ENCODE data around the gene ATP6V1C2.
"Not testable (repeated sequence)": the region's sequence is repeated elsewhere in the genome, so short reads cannot be mapped to it uniquely, and the experiment has no call there.

ATP6V1C2 gene

GRCh38 chr2:10818305-10818704 is 96.9 kb downstream of the ATP6V1C2 start:
- FAIRE-seq, result not testable (repeated sequence)

- no peak for FAIRE-seq
Observed at GRCh38 chr2:10818984-10819383, 97.6 kb downstream of the ATP6V1C2 start.

GRCh38 chr2:10819714-10820314 is 98.4 kb downstream of the ATP6V1C2 start:
- FAIRE-seq, result no peak

GRCh38 chr2:10820562-10820961 is 99.1 kb downstream of the ATP6V1C2 start:
- FAIRE-seq, result no peak

- FAIRE-seq, result no peak
Observed at GRCh38 chr2:10820978-10821695, 99.7 kb downstream of the ATP6V1C2 start.

GRCh38 chr2:10824191-10824590 is 102.8 kb downstream of the ATP6V1C2 start:
- FAIRE-seq, result no peak

GRCh38 chr2:10826026-10826425 is 104.6 kb downstream of the ATP6V1C2 start:
- FAIRE-seq, result no peak

- no peak for FAIRE-seq
Observed at GRCh38 chr2:10826625-10827024, 105.2 kb downstream of the ATP6V1C2 start.

- FAIRE-seq, result no peak
Observed at GRCh38 chr2:10828346-10828745, 106.9 kb downstream of the ATP6V1C2 start.

- no peak for FAIRE-seq
Observed at GRCh38 chr2:10829299-10829698, 107.9 kb downstream of the ATP6V1C2 start.

- FAIRE-seq, result no peak
Observed at GRCh38 chr2:10830203-10830602, 108.8 kb downstream of the ATP6V1C2 start.

GRCh38 chr2:10830641-10831399 is 109.4 kb downstream of the ATP6V1C2 start:
- FAIRE-seq, result no peak

GRCh38 chr2:10831400-10831985 is 110.1 kb downstream of the ATP6V1C2 start:
- no peak for FAIRE-seq

GRCh38 chr2:10832203-10832936 is 110.9 kb downstream of the ATP6V1C2 start:
- FAIRE-seq, result no peak

GRCh38 chr2:10833021-10833420 is 111.6 kb downstream of the ATP6V1C2 start:
- no peak for FAIRE-seq

GRCh38 chr2:10834068-10834655 is 112.7 kb downstream of the ATP6V1C2 start:
- no peak for FAIRE-seq
